NCI-H2227 treated with DMSO at 0.1 percent for 48 hours (cell line): Measurements from ENCODE around the gene RPGR.

Experiments used
- DNase-seq: peaks from one replicate; lab custom pipeline; 2025; lab: John Stamatoyannopoulos, UW

RPGR gene

GRCh38 chrX:38249965-38250364 lies 77.3 kb downstream of the RPGR start:
- DNase-seq: no peak

- DNase-seq: no peak
Observed at GRCh38 chrX:38247051-38247450, 80.3 kb downstream of the RPGR start.

GRCh38 chrX:38240541-38240940 lies 86.8 kb downstream of the RPGR start:
- DNase-seq: no peak

GRCh38 chrX:38236901-38237615 lies 90.3 kb downstream of the RPGR start:
- DNase-seq: no peak

GRCh38 chrX:38233891-38234667 lies 93.2 kb downstream of the RPGR start:
- no peak for DNase-seq

- no peak for DNase-seq
Observed at GRCh38 chrX:38232079-38232686, 95.1 kb downstream of the RPGR start.

GRCh38 chrX:38225093-38225492 lies 102.2 kb downstream of the RPGR start:
- DNase-seq: peak; percentile 17

- DNase-seq: no peak
Observed at GRCh38 chrX:38224160-38224559, 103.1 kb downstream of the RPGR start.

- DNase-seq: no peak
Observed at GRCh38 chrX:38221391-38221929, 105.8 kb downstream of the RPGR start.

- DNase-seq: peak; percentile 73
Observed at GRCh38 chrX:38220415-38221390, 106.6 kb downstream of the RPGR start, which contains the start of gene SRPX. SRPX (minus strand) TSS chrX:38220871; CDS start chrX:38220792, 79 bp downstream.

- DNase-seq: peak; percentile 56
Observed at GRCh38 chrX:38220024-38220414, 107.3 kb downstream of the RPGR start.
